Activated T-helper 2 cell treated with anti-CD3 and anti-CD28 coated beads, Interferon-gamma antibody, Interleukin-2, Interleukin-4, amounts not matched to agents 10 μg/mL and 5 μg/mL and 100 μg/mL, durations not matched to agents 14 hours and 24 hours and 36 hours (primary cell): ENCODE data around the gene STAT5B. TPM values are rescaled to one million over a fixed set of nuclear protein-coding genes. Genes with fewer than 3 reads are reported as not detected.

ENCODE experiments used
- DNase-seq: peaks from one replicate; pipeline ENCODE4 v3.0.0; 2021; ENCODE audit warnings: low spot score
- H3K27ac Mint-ChIP-seq: one replicate; pipeline ENCODE4 v1.8.0; 2021; ENCODE audit warnings: mixed read lengths
- H3K27me3 Mint-ChIP-seq: one replicate; pipeline ENCODE4 v1.8.0; 2021; ENCODE audit warnings: low read depth, mixed read lengths
- H3K36me3 Mint-ChIP-seq: one replicate; pipeline ENCODE4 v1.8.0; 2021; ENCODE audit warnings: low read depth, mixed read lengths
- H3K4me1 Mint-ChIP-seq: one replicate; pipeline ENCODE4 v1.8.0; 2021; ENCODE audit warnings: low read depth, mixed read lengths
- H3K4me3 Mint-ChIP-seq: one replicate; pipeline ENCODE4 v1.8.0; 2021; ENCODE audit warnings: low read depth, mild to moderate bottlenecking, moderate library complexity, mixed read lengths
- H3K9me3 Mint-ChIP-seq: one replicate; pipeline ENCODE4 v1.8.0; 2021; ENCODE audit warnings: mixed read lengths
- intact Hi-C: fragments of 100-400 bp; cut with micrococcal nuclease; formaldehyde crosslinking; loops from one replicate; pipeline ENCODE4 v1.15.1; 2023
- total RNA-seq: library from RNA; stranded (reverse); gene quantifications from 2 replicates; pipeline ENCODE4 v1.2.3, GENCODE V29; 2022

STAT5B gene
- total RNA-seq, 1 donor from 2014 or later, result 164 TPM

GRCh38 chr17:42180411-42180921 lies 95.7 kb downstream of the STAT5B start:
- Mint-ChIP-seq H3K27ac (no peak overlapping the region), H3K36me3 (peaks cover 3% of the 10 kb centered on the region), H3K27me3 (peaks cover 33% of the 10 kb centered on the region), H3K4me1 (peaks cover 42% of the 10 kb centered on the region), H3K9me3 (no peaks in the 10 kb centered on the region), H3K4me3 (peak overlapping the region; percentile 32)
- intact Hi-C loops, result loop anchor here (2.0 to 5.0 kb wide), 2 partner anchors 26 to 63 kb away; partner anchors contain the start of gene RAB5C
- no peak for DNase-seq

DNA sequence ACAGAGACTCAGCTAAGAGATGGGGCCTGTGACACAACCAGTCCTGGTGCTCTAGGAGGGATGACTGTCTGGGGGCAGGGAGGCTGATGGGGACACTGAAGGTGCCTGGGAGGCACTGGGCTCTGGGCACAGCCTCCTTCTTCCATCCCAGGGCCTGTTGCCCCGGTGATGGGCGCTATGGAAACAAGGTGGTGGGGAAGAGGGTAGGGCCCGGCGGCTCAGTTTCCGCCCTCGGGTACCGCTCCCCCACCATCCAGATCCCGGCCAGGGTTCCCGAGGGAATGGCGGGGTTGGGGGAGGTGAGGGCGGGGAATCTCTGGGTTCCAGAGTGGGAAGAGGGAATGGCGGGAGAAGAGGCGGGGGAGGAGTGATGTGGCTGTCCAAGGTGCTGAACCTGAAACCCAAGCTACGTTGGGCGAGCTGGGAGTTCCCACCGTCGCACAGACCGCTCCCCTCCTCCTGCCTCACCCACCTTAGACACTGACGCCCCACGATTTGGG lies 96.2 kb downstream of the STAT5B start:
- no peak overlapping the region for H3K27ac Mint-ChIP-seq
- H3K9me3 Mint-ChIP-seq, result no peaks in the 10 kb centered on the region
- H3K27me3 Mint-ChIP-seq, result peaks cover 33% of the 10 kb centered on the region
- peaks cover 3% of the 10 kb centered on the region for H3K36me3 Mint-ChIP-seq
- peaks cover 42% of the 10 kb centered on the region for H3K4me1 Mint-ChIP-seq
- H3K4me3 Mint-ChIP-seq, result peak overlapping the region; percentile 32
- intact Hi-C loops, result loop anchor here (2.0 to 5.0 kb wide), 2 partner anchors 25 to 63 kb away; partner anchors contain the start of gene RAB5C
- no peak for DNase-seq

GRCh38 chr17:42179335-42179734 lies 96.9 kb downstream of the STAT5B start:
- Mint-ChIP-seq H3K4me3 (peak overlapping the region; percentile 35), H3K27me3 (peaks cover 33% of the 10 kb centered on the region), H3K4me1 (peaks cover 36% of the 10 kb centered on the region)

DNA sequence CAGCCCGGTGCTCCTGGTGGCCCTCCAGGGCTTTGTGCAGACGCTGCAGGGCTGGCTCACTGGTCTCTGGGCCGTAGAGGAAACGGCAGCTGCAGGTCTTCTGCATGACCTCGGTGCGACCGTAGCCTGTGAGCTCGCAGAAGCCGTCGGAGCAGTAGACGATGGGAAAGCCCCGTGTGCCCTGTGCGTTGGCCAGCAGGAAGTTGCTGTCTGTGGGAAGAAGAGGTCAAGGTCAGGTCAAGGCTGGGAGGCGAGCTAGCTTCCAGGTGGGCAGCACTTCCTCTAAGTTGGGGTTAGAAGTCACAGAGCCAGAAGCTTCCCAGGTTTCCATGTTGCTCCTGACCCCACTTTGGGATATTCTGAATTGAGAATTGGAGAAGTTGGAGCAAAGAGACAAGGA lies 97.4 kb downstream of the STAT5B start:
- peaks cover 3% of the 10 kb centered on the region for H3K36me3 Mint-ChIP-seq

More at GRCh38 chr17:42179335-42179734, 96.9 kb downstream of the STAT5B start:
- Mint-ChIP-seq H3K27ac (no peak overlapping the region), H3K9me3 (no peaks in the 10 kb centered on the region), H3K36me3 (peaks cover 3% of the 10 kb centered on the region)
- no peak for DNase-seq
- intact Hi-C loops, result no loop called here

DNA sequence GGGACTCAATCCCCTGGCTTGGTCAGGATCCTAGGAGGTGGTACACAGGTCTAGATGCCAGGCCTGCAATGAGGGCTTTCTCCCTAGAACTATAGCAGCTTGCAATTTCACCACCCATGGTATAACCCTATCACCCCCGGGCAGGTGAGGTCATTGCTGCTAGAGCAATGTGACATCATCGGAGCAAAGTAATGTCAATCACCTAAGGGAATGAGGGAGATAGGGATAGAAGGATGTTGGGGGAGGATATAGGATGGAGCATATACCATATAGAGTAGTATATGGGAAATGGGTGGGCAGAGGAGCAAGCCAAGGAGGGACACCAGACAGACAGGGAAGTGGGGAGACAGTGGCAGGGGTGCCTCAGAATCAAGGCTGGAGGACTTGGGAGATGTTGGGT lies 98.5 kb downstream of the STAT5B start:
- peaks cover 33% of the 10 kb centered on the region for H3K27me3 Mint-ChIP-seq
- H3K36me3 Mint-ChIP-seq, result no peaks in the 10 kb centered on the region
- no peak overlapping the region for H3K27ac Mint-ChIP-seq
- H3K4me3 Mint-ChIP-seq, result no peak overlapping the region
- DNase-seq, result no peak
- H3K9me3 Mint-ChIP-seq, result no peaks in the 10 kb centered on the region
- intact Hi-C loops, result no loop called here
- H3K4me1 Mint-ChIP-seq, result peaks cover 22% of the 10 kb centered on the region

More for the DNA sequence above, 97.4 kb downstream of the STAT5B start:
- Mint-ChIP-seq H3K9me3 (no peaks in the 10 kb centered on the region), H3K27me3 (peaks cover 33% of the 10 kb centered on the region), H3K27ac (no peak overlapping the region), H3K4me3 (no peak overlapping the region), H3K4me1 (peaks cover 34% of the 10 kb centered on the region)
- intact Hi-C loops, result no loop called here
- no peak for DNase-seq

GRCh38 chr17:42174126-42174783 lies 101.9 kb downstream of the STAT5B start:
- H3K27ac Mint-ChIP-seq, result no peak overlapping the region
- intact Hi-C loops, result no loop called here
- H3K27me3 Mint-ChIP-seq, result peaks cover 11% of the 10 kb centered on the region
- DNase-seq, result no peak
- H3K4me1 Mint-ChIP-seq, result peaks cover 11% of the 10 kb centered on the region
- H3K9me3 Mint-ChIP-seq, result no peaks in the 10 kb centered on the region
- no peaks in the 10 kb centered on the region for H3K36me3 Mint-ChIP-seq
- H3K4me3 Mint-ChIP-seq, result no peak overlapping the region

- H3K9me3 Mint-ChIP-seq, result no peaks in the 10 kb centered on the region
- no peak overlapping the region for H3K4me3 Mint-ChIP-seq
- no peak overlapping the region for H3K27ac Mint-ChIP-seq
- intact Hi-C loops, result no loop called here
- H3K4me1 Mint-ChIP-seq, result no peaks in the 10 kb centered on the region
- no peak for DNase-seq
- no peaks in the 10 kb centered on the region for H3K36me3 Mint-ChIP-seq
- no peaks in the 10 kb centered on the region for H3K27me3 Mint-ChIP-seq
Measured at GRCh38 chr17:42171831-42172230, 104.4 kb downstream of the STAT5B start.

GRCh38 chr17:42169351-42169750 lies 106.8 kb downstream of the STAT5B start:
- no peak for DNase-seq
- no peak overlapping the region for H3K4me3 Mint-ChIP-seq
- H3K36me3 Mint-ChIP-seq, result no peaks in the 10 kb centered on the region
- intact Hi-C loops, result no loop called here
- H3K27ac Mint-ChIP-seq, result no peak overlapping the region
- H3K27me3 Mint-ChIP-seq, result no peaks in the 10 kb centered on the region
- no peaks in the 10 kb centered on the region for H3K4me1 Mint-ChIP-seq
- no peaks in the 10 kb centered on the region for H3K9me3 Mint-ChIP-seq

GRCh38 chr17:42167807-42168206 lies 108.4 kb downstream of the STAT5B start:
- H3K36me3 Mint-ChIP-seq, result no peaks in the 10 kb centered on the region
- no peak overlapping the region for H3K27ac Mint-ChIP-seq

DNA sequence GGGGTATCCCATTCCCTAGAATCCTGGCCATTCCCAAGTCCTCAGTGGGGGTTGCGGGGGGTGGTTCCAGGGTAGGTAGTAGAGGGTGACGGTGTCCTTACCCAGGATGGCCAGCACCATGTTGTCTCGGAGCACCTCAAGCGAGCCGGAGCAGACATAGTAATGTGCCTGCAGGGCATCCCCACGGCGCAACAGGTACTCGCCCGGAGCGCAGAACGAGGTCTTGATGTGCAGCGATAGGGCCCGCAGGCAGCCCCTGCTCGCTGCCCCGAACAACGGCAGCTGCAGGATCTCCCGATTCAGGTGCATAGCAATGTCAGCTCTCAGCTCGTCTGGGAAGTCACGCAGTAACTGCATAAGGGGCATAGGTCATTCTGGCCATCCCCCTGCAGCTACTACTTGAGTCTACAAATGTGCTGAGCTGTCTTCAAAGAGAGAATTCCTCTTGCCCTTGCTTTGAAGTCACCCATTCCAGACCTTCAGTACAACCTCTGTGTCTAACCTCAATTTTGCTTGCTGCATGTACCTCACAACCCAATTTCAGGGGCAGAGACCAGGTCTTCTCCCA lies 109.9 kb downstream of the STAT5B start:
- no peak overlapping the region for H3K27ac Mint-ChIP-seq
- no peak overlapping the region for H3K4me3 Mint-ChIP-seq
- peaks cover 2% of the 10 kb centered on the region for H3K4me1 Mint-ChIP-seq
- H3K27me3 Mint-ChIP-seq, result no peaks in the 10 kb centered on the region
- DNase-seq, result no peak
- intact Hi-C loops, result no loop called here
- no peaks in the 10 kb centered on the region for H3K9me3 Mint-ChIP-seq
- no peaks in the 10 kb centered on the region for H3K36me3 Mint-ChIP-seq

More at GRCh38 chr17:42167807-42168206, 108.4 kb downstream of the STAT5B start:
- peaks cover 2% of the 10 kb centered on the region for H3K4me1 Mint-ChIP-seq
- no peak overlapping the region for H3K4me3 Mint-ChIP-seq
- no peaks in the 10 kb centered on the region for H3K9me3 Mint-ChIP-seq
- DNase-seq, result no peak
- no peaks in the 10 kb centered on the region for H3K27me3 Mint-ChIP-seq
- intact Hi-C loops, result no loop called here

- no peaks in the 10 kb centered on the region for H3K27me3 Mint-ChIP-seq
- H3K4me1 Mint-ChIP-seq, result peaks cover 2% of the 10 kb centered on the region
- H3K4me3 Mint-ChIP-seq, result no peak overlapping the region
- intact Hi-C loops, result no loop called here
- no peak for DNase-seq
- no peaks in the 10 kb centered on the region for H3K9me3 Mint-ChIP-seq
- H3K36me3 Mint-ChIP-seq, result no peaks in the 10 kb centered on the region
- H3K27ac Mint-ChIP-seq, result no peak overlapping the region
Measured at GRCh38 chr17:42165751-42166150, 110.4 kb downstream of the STAT5B start.

- intact Hi-C loops, result no loop called here
- Mint-ChIP-seq H3K9me3 (no peaks in the 10 kb centered on the region), H3K36me3 (no peaks in the 10 kb centered on the region), H3K4me3 (no peak overlapping the region), H3K27ac (no peak overlapping the region), H3K27me3 (no peaks in the 10 kb centered on the region), H3K4me1 (peaks cover 2% of the 10 kb centered on the region)
- no peak for DNase-seq
Measured at GRCh38 chr17:42163696-42164407, 112.3 kb downstream of the STAT5B start.

DNA sequence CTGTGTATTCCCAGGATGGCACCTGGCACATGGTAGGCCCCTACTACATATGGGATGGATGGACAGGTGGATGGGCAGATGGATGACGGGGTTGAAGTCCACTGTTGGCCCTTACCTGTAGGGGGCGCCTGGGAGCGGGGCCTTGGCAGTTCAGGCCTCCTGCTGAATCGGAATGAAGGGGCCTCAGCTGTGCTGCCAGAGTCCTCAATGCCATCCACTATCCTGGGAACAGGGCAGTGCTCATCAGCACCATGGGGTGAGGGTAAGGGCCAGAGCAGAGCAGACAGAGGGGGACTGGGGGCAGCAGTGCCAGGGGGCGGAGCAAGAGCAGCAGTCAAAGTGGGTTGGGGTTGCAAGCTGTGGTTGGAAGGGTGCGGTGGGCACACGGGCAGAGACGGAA lies 113.1 kb downstream of the STAT5B start:
- no peaks in the 10 kb centered on the region for H3K9me3 Mint-ChIP-seq
- H3K27ac Mint-ChIP-seq, result no peak overlapping the region
- intact Hi-C loops, result no loop called here
- peak; percentile 30 for DNase-seq
- peaks cover 2% of the 10 kb centered on the region for H3K4me1 Mint-ChIP-seq
- no peaks in the 10 kb centered on the region for H3K36me3 Mint-ChIP-seq
- no peak overlapping the region for H3K4me3 Mint-ChIP-seq
- no peaks in the 10 kb centered on the region for H3K27me3 Mint-ChIP-seq
